ENCODE data around the gene GAMT.

The GAMT gene

DNA sequence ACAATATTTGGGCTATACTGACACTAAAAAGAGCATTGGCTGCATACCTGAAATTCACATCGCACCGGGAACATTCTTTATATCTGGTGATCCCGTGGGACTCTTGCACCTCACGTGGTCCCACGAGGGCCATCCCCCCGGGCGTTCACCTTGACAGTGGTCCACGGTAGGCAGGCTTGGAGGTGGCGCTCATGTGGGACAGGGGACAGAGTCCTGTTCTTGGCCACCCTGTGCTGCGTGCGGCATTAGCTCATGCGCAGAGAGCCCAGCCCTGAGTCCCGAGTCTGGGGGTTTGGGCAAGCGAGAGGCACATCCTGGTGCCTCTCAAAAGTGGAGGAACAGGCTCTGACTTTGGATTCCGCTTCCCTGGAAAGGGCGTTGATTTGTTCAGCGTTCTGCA is 7.5 kb downstream of the GAMT start:
- TF ChIP-seq GATA2 (IDR thresholded peaks at IDR 0.05; ENCODE audit: low read depth, low read length) (no peak), GATA3 (IDR thresholded peaks at IDR 0.05; ENCODE audit: low read depth, low read length) (no peak)

DNA sequence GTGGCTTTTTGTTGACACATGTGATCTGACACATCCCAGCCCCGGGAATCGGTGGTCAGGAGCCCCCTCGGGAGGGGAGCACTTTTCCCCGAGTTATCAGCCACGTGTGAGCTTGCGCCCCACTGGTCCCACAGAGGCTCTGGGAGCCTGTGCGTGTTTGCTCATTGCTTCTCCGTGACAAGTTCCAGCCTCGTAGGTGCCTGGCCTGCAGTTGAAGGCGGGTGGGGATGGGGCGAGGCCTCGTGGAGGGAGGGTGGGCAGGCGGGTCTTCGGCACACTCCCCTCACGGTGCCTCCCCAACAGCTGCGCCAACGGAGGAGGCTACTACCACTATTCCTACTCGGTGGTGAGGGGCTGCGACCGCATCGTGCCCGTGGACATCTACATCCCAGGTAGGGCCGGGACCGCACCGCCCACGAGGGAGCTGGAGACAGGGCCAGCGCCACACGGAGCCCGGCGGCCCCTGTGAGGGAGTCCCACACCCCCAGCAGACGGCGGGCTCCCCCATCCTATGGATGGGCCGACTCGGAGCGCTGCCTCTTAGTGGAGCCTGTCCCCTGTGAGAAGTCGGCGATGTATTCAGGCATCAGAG is 8.3 kb downstream of the GAMT start:
- TF ChIP-seq GATA2 (IDR thresholded peaks at IDR 0.05; ENCODE audit: low read depth, low read length) (no peak), GATA3 (IDR thresholded peaks at IDR 0.05; ENCODE audit: low read depth, low read length) (no peak)

DNA sequence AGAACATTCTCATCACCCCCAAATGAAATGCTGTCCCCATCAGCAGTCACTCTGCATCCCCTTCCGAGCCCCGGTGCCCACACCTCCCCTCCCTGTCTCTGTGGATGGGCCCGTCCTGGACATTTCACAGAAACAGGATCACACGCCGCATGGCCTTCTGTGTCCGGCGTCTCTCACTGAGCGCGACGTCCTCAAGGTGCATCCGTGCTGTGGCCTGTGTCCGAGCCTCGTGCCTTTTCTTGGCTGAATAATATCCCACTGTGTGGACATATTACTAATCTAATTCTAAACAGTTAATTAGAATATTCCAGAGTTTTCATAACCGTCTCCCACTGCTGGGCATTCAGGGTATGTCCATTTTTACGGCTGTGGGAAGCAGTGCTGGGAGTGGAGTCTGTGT is 8.9 kb downstream of the GAMT start:
- TF ChIP-seq GATA3 (IDR thresholded peaks at IDR 0.05; ENCODE audit: low read depth, low read length): no peak
- TF ChIP-seq GATA2 (IDR thresholded peaks at IDR 0.05; ENCODE audit: low read depth, low read length): no peak

DNA sequence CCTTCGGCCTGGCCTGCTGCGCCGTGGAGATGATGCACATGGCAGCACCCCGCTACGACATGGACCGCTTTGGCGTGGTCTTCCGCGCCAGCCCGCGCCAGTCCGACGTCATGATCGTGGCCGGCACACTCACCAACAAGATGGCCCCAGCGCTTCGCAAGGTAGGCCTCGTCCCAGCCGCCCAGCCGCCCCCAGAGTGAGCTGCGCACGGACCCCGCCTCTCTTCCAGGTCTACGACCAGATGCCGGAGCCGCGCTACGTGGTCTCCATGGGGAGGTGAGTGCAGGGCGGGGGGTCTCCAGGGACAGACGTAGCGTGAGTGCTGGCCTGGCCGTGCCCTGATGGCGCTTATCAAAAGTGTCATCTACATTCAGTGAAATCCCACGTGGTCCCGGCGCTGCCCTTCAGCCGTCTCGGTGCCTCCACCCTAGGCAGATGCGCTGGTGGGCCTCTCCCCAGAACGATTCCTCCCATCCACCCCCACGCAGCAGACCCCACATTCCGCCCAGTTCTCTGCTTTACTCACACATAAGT is 10.4 kb downstream of the GAMT start:
- no peak for TF ChIP-seq GATA3 (IDR thresholded peaks at IDR 0.05; ENCODE audit: low read depth, low read length)
- no peak for TF ChIP-seq GATA2 (IDR thresholded peaks at IDR 0.05; ENCODE audit: low read depth, low read length)

DNA sequence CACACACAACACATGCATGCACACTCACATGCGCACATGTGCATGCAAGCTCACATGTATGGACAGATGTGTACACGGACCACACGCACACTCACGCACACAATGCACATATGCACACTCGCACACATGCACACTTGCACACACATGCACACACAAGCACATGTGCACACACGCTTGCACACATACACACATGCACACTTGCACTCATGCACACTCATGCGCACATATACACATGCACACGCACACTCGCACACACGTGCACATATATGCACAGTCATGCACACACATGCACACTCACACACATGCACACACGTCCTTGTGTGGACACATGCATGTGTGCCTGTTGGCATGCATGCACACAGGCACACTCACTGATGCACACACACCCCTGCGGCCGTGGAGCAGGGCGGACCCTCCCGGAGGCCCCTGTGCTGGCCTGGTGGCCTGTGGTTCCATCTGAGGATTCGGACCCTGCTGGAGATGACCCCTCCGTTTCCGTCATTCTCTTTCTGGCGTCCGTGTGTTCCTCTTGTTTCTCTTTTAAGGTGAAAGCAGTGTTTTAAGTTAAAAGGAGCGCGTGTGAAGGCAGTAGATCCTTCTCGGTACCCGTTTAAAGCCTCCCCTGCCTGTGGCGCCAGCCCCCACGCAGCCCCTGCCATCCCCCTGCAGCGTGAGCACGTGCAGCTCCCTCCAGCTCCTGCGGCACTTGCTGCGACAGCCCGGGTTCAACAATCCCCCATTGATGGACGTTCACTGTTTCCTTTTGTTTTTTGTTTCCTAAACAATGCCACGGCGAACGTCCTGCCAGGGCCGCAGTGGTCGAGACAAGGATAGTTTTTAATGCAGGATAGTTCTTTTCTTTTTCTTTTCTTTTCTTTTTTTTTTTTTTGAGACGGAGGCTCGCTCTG is 12.1 kb downstream of the GAMT start:
- TF ChIP-seq GATA3 (IDR thresholded peaks at IDR 0.05; ENCODE audit: low read depth, low read length) (no peak), GATA2 (IDR thresholded peaks at IDR 0.05; ENCODE audit: low read depth, low read length) (no peak)

DNA sequence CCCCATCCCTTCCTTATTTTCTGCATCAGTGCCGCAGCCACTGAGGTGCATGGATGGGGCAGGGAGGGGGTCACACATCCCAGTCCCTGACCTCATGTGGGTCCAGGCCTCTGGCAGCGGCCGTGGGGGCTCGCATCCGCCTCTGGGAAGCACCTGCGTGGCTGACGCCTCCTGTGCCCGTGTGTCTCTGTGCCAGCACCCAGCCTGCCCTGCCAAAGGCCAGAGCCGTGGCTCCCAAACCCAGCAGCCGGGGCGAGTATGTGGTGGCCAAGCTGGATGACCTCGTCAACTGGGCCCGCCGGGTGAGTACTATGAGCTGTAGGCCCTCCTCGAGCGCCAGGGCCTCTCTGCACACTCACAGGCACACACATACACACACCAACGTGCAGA is 12.7 kb downstream of the GAMT start:
- TF ChIP-seq GATA3 (IDR thresholded peaks at IDR 0.05; ENCODE audit: low read depth, low read length): no peak
- TF ChIP-seq GATA2 (IDR thresholded peaks at IDR 0.05; ENCODE audit: low read depth, low read length): no peak

DNA sequence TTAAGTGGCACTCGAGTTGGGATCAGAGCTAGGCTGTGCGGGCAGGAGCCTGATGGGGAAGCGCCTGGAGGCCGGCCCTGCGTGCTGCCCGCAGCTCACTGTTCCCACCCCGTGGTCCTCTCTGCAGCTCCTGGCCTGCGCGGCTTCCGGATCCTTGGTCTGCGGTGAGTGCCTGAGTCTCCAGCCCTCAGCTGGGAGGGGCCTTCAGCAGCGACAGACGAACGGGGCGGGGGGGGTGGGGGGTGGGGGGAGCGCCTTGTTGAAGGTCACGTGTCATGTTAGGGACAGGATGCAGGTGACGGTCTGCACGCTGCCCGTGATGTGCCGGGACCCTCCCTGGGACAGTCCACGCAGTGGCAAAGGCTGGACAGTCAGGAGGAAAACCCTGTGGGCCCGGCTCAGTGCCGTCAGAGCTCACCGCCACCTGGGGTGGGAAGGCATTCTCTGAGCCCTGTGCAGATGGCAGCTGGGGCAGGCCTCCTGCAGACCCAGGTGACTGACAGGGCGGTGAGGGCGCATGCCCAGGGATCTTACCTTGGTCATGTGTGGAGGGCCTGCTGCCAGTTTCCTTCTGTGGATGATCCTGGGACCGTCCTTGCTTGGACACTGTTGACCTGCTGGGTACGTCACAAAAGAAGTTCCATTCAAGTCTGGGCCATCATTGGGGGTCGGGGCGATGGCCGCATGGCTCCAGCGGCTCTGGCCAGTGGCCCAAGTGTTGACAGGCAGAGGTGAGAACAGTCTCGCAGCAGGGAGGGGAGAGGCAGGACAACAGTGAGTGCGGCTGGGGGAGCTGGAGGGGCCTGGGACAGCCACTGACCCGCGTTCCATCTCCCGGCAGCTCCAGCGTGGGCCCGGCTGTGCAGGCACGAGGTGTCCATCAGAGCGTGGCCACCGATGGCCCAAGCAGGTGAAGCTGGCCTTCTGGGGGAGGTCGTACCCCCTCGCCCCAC is 13.4 kb downstream of the GAMT start:
- TF ChIP-seq GATA3 (IDR thresholded peaks at IDR 0.05; ENCODE audit: low read depth, low read length) (no peak), GATA2 (IDR thresholded peaks at IDR 0.05; ENCODE audit: low read depth, low read length) (no peak)

DNA sequence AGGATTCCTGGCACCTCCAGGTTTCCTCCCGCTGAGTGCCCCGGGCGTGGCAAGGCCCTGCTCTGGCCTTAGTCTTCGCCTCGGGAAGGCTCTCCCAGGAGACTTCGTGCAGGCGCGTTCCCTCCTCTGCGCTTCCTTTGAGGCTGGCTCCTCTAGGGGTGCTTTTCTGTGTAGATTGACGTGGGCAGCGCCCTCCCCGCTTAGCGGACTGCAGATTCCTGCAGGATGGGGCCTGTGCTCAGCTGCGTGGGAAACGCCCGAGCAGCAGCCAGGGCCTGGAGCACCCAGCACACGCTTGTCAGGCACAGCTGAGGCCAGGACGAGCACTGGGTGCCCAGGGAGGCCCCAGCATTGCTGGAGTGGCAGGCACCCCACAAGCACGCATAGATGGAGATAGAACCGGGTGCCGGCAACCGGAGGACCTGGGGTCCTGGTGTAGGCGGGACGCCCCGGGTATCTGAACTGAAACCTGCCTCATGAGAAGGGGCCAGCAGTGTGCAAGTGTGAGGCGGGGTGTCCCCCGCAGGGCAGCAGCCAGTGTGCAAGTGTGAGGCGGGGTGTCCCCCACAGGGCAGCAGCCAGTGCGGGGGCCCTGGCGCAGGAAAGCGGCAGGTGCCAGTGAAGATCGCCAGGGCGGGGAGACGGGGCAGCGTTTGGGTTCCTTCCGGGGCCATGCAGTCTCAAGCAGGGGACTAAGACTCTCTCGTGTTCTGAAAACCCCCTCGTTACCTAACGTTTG is 14.2 kb downstream of the GAMT start:
- TF ChIP-seq GATA2 (IDR thresholded peaks at IDR 0.05; ENCODE audit: low read depth, low read length) (no peak), GATA3 (IDR thresholded peaks at IDR 0.05; ENCODE audit: low read depth, low read length) (no peak)

DNA sequence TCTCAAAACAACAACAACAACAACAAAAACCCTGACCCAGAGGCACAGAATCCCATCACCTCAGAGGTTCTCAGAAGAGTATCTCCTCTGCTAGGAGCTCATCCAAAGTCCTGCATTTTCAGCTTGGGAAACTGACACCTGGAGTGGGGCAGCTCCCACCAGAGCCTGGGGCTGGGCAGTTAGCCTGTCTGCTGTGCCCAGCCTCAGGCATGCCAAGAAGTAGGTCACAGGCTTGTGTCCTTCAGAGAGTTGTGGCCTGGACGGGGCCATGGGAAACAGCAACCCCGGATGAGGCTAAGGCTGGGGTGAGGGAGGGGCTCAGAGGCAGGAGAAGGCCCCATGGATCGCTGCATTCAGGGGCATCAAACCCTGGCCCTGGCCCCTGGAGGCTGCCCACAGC is 15.5 kb downstream of the GAMT start:
- no peak for TF ChIP-seq GATA2 (IDR thresholded peaks at IDR 0.05; ENCODE audit: low read depth, low read length)
- TF ChIP-seq GATA3 (IDR thresholded peaks at IDR 0.05; ENCODE audit: low read depth, low read length): no peak

DNA sequence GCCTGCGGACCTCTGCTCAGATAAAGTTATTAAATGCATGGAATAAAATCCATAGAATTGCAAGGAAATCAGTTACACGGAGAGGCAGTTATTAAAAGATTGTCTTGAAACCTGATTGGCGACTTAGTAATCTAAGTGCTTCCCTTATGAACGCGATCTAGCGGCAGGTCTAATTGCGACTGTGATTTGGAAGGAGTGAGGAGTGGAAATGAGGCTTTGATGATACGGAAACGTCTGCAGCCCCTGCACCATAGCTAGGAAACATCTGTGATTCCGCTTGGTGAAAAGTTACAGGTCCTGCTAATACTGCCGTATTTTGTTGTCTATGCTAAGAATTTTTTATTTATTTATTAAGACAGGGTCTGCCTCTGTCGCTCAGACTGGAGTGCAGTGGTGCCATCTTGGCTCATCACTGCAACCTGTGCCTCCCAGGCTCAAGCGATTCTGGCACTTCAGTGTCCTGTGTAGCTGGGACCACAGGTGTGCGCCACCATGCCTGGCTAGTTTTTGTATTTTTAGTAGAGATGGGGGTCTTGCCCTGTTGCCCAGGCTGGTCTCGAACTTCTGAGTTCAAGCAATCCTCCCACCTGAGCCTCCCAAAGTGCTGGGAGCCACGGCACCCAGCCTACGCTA is 16.7 kb downstream of the GAMT start:
- no peak for TF ChIP-seq GATA2 (IDR thresholded peaks at IDR 0.05; ENCODE audit: low read depth, low read length)
- TF ChIP-seq GATA3 (IDR thresholded peaks at IDR 0.05; ENCODE audit: low read depth, low read length): no peak

DNA sequence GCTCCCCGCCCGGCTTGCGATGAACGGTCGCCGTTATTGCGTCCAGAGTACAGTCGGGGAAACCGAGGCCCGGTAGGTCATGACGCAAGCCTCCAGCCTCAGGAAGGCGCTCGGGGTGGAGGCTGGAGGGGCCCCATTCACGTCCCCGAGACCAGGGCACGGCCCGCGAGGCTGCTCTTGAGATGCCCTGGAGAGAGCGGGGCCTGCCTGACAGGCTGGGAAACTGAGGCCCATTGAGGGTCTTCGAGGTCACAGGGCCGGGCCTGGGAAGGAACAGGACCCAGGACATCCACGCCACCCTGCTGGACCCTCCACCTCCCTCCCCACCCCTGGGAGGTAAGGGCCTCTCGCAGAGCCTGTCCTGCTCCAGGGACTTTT is 17.3 kb downstream of the GAMT start:
- TF ChIP-seq GATA2 (IDR thresholded peaks at IDR 0.05; ENCODE audit: low read depth, low read length) (no peak), GATA3 (IDR thresholded peaks at IDR 0.05; ENCODE audit: low read depth, low read length) (no peak)

DNA sequence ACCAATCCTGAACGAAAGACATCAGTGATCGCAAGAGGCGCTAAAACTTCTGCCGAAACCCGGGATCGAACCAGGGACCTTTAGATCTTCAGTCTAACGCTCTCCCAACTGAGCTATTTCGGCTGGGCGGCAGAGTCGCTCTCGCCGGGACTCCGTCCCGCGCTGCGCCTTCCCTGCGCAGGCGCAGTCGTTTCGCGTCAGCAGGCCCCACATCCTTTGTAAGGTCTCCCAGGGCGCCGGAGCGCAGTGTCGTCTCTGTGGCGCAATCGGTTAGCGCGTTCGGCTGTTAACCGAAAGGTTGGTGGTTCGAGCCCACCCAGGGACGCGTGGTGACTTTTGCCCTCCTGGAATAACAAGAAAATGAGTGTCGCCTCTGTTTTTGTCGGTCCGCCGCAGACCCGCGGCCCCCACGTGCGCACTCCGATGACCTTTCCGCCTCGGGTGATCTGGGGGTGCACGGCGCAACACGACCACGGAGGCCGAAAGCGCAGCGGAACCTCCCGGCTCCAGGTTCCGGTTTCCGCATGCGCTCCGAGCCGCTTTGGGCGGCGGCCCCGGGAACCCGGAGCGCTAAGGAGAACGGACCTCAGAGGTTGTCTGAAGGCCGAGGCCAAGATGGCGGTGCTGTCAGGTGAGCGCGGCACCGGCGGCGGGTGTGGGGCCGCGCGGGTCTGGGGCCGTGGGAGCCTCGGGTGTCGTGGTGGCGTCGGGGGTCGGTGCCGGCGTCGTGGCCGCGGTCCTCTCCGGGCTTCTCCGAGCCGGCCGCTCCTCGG is 17.8 kb downstream of the GAMT start, which contains the start of gene NDUFS7:
Gene NDUFS7 (plus strand): TSS at position 596 of the 773 bp plus-strand sequence. CDS start 20 bp downstream, at position 616.
- no peak for TF ChIP-seq GATA3 (IDR thresholded peaks at IDR 0.05; ENCODE audit: low read depth, low read length)
- TF ChIP-seq GATA2 (IDR thresholded peaks at IDR 0.05; ENCODE audit: low read depth, low read length): peak; percentile 22; the same call in 1 of the 2 replicates
